Liver (tissue), 9 donors: Measurements from ENCODE around the gene KCNK7. TPM values are rescaled to one million over a fixed set of nuclear protein-coding genes. Genes with fewer than 3 reads are reported as not detected.

ENCODE experiments used
- DNase-seq: peaks from one replicate; pipeline ENCODE4 v3.0.0-alpha.2; 2017; ENCODE audit warnings: low spot score
- H3K27ac ChIP-seq, 2 donors: one replicate each; pipeline ENCODE4 v1.7.0; 2013; ENCODE audit warnings: inconsistent platforms in 2 of 2, low read length in 2 of 2, control low read depth in 1 of 2, low read depth in 1 of 2, mild to moderate bottlenecking in 1 of 2
- H3K27me3 ChIP-seq, 4 donors: one replicate each; pipeline versions ENCODE4 v1.6.1 to v1.7.0; 2013; ENCODE audit warnings: low read length in 3 of 4, inconsistent platforms in 1 of 4, mild to moderate bottlenecking in 1 of 4, moderate library complexity in 1 of 4; ENCODE audit not compliant: control insufficient read depth in 4 of 4, insufficient read depth in 4 of 4
- H3K36me3 ChIP-seq, 4 donors: one replicate each; pipeline versions ENCODE4 v1.6.1 to v1.7.0; 2013; ENCODE audit warnings: low read length in 3 of 4, mild to moderate bottlenecking in 3 of 4, low read depth in 1 of 4, moderate library complexity in 1 of 4; ENCODE audit not compliant: control insufficient read depth in 4 of 4, insufficient read depth in 3 of 4
- H3K4me1 ChIP-seq, 4 donors: one replicate each; pipeline versions ENCODE4 v1.6.1 to v1.7.0; 2013; ENCODE audit warnings: low read length in 3 of 4, mild to moderate bottlenecking in 3 of 4, moderate library complexity in 1 of 4; ENCODE audit not compliant: control insufficient read depth in 4 of 4, insufficient read depth in 4 of 4
- H3K4me3 ChIP-seq, 3 donors: one replicate each; pipeline versions ENCODE4 v1.6.1 to v1.7.0; 2013; ENCODE audit warnings: low read length in 3 of 3, control low read depth in 1 of 3, low read depth in 1 of 3, mild to moderate bottlenecking in 1 of 3
- H3K9ac ChIP-seq, 2 donors: one replicate each; pipeline ENCODE4 v1.7.0; 2013; ENCODE audit warnings: low read length in 2 of 2, mild to moderate bottlenecking in 2 of 2, moderate library complexity in 2 of 2, control low read depth in 1 of 2, low read depth in 1 of 2
- H3K9me3 ChIP-seq, 4 donors: one replicate each; pipeline versions ENCODE4 v1.6.1 to v1.7.0; 2013; ENCODE audit warnings: low read length in 3 of 4; ENCODE audit not compliant: control insufficient read depth in 4 of 4
- EGR1 ChIP-seq, 2 donors: IDR thresholded peaks; 2 replicates each; pipeline ENCODE4 v1.6.1; 2016 to 2018; ENCODE audit warnings: antibody characterized with exemption in 2 of 2, low read depth in 2 of 2
- FOXA1 ChIP-seq: IDR thresholded peaks from 2 replicates; pipeline ENCODE4 v1.6.1; 2016; ENCODE audit warnings: antibody characterized with exemption
- FOXA2 ChIP-seq: IDR thresholded peaks from 2 replicates; pipeline ENCODE4 v1.6.1; 2016; ENCODE audit warnings: antibody characterized with exemption
- HNF4A ChIP-seq, 2 donors: conservative IDR thresholded peaks; 2 replicates each; pipeline ENCODE4 v1.6.1; 2016; ENCODE audit warnings: antibody characterized with exemption in 2 of 2, mild to moderate bottlenecking in 2 of 2
- HNF4G ChIP-seq: IDR thresholded peaks from 2 replicates; pipeline ENCODE4 v1.6.1; 2016; ENCODE audit warnings: antibody characterized with exemption
- NR2F2 ChIP-seq: IDR thresholded peaks from 2 replicates; pipeline ENCODE4 v1.6.1; 2016; ENCODE audit warnings: antibody characterized with exemption
- RAD21 ChIP-seq, 2 donors: IDR thresholded peaks; 2 replicates each; pipeline ENCODE4 v1.6.1; 2016; ENCODE audit warnings: antibody characterized with exemption in 2 of 2, mild to moderate bottlenecking in 2 of 2
- RXRA ChIP-seq, 2 donors: IDR thresholded peaks; 2 replicates each; pipeline ENCODE4 v1.6.1; 2017 to 2018; ENCODE audit warnings: antibody characterized with exemption in 2 of 2, mild to moderate bottlenecking in 1 of 2
- SP1 ChIP-seq: IDR thresholded peaks from 2 replicates; pipeline ENCODE4 v1.6.1; 2018; ENCODE audit warnings: antibody characterized with exemption, mild to moderate bottlenecking
- TAF1 ChIP-seq: conservative IDR thresholded peaks from 2 replicates; pipeline ENCODE4 v1.6.1; 2016; ENCODE audit warnings: antibody characterized with exemption, mild to moderate bottlenecking
- YY1 ChIP-seq: IDR thresholded peaks from 2 replicates; pipeline ENCODE4 v1.6.1; 2016; ENCODE audit warnings: antibody characterized with exemption, mild to moderate bottlenecking
- WGBS: extraction: QIAGEN DNeasy Blood & Tissue Kit; methylation state at CpG from one replicate; pipeline ENCODE4 v1.1.7; 2013; 5-methylcytosine and 5-hydroxymethylcytosine counted together
- polyA plus RNA-seq, 2 donors: library from polyadenylated mRNA; stranded (reverse) in 1 of 2; unstranded in 1 of 2; fragments of 200-250 nt in 1 of 2; fragments of >200 nt in 1 of 2; fragmentation: Nextera tagmentation in 1 of 2; extraction: Ambion mirVana in 1 of 2; gene quantifications; one replicate each; pipeline versions ENCODE4 v1.2.1 to v1.2.3, GENCODE V29; 2013 to 2015
- total RNA-seq, 2 donors: library from RNA; depleted of rRNA; stranded (reverse); fragments of >200 nt; gene quantifications; one replicate each; pipeline ENCODE4 v1.2.3, GENCODE V29; 2014
- TF ChIP-seq, protein P1 (sequence below): IDR thresholded peaks from 2 replicates; pipeline ENCODE4 v1.6.1; 2016; ENCODE audit warnings: antibody characterized with exemption
- TF ChIP-seq, protein P2 (sequence below): IDR thresholded peaks from 2 replicates; pipeline ENCODE4 v1.6.1; 2016; ENCODE audit warnings: antibody characterized with exemption, mild to moderate bottlenecking
- TF ChIP-seq, protein P3 (sequence below): IDR thresholded peaks from 2 replicates; pipeline ENCODE4 v1.6.1; 2016; ENCODE audit warnings: antibody characterized with exemption
- TF ChIP-seq, protein P4 (sequence below): IDR thresholded peaks from 2 replicates; pipeline ENCODE4 v1.6.1; 2016; ENCODE audit warnings: antibody characterized with exemption
- TF ChIP-seq, protein P5 (sequence below): fragments of 150-350 bp; IDR thresholded peaks from 2 replicates; pipeline ENCODE4 v1.5.1; 2017; ENCODE audit warnings: improper control_type of control experiment, low read depth, low read length; ENCODE audit not compliant: missing input control
- donor health status: healthy.
- donor health status: healthy.
- donor health status: healthy.
- donor health status: healthy.
- donor health status: healthy.

The KCNK7 gene
- total and polyA plus RNA-seq, 4 donors, result 0.14 to 0.32 (median 0.24) TPM

DNA sequence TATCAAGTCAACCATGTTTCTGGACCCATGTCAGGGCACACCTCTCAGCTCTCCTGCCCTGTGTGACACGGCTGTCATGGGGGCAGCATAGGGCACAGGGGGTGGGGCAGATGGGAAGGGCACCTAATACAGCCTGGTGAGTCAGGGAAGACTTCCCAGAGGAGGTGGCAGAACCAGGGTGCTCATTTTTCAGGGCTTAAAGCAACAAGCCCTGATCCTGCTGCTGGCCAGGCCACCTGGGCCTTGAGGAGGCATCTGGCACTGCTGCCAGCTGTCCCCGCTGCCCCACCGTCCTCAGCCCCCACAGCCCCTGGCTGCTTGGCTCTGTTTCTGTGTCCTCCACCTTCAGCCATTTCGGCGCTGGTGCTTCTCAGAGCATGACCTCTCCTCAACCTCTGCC is 14.1 kb upstream of the KCNK7 start:
- no peak overlapping the region for H3K27ac ChIP-seq

DNA sequence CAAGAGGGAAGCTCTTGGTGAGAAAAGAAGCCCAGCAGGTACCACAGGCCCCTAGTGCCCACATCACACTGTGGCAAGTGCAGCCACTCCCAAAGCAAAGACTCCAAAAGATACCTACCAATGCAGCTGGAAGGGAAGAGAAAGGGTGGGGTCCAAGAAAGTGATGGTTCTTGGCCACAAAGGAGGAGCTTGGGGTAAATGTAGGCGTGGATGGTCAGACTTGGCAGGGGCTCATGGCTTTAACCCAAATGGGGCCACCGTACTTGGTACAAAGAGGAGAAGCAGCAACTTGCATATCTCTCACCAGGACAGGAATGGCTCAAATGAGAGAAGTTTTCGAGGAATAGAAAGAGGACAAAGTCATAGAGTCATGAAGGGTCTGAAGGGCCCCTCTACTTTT is 13.6 kb upstream of the KCNK7 start:
- Histone ChIP-seq H3K4me1 (peaks cover 10 to 48% (median 35%) of the 10 kb centered on the region in 4 donors), H3K4me3 (no peak overlapping the region), H3K27ac (no peak overlapping the region), H3K36me3 (peaks cover 9 to 37% (median 19%) of the 10 kb centered on the region in 4 donors), H3K9me3 (no peaks in the 10 kb centered on the region), H3K9ac (no peak overlapping the region), H3K27me3 (no peaks in the 10 kb centered on the region)
- no peak for DNase-seq
- 67% methylated on average over 3 of the region's 3 CpGs for WGBS
- TF ChIP-seq, protein P1, sequence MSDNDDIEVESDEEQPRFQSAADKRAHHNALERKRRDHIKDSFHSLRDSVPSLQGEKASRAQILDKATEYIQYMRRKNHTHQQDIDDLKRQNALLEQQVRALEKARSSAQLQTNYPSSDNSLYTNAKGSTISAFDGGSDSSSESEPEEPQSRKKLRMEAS, result no peak
- TF ChIP-seq SP1 (no peak), HNF4A (conservative IDR thresholded peaks at IDR 0.05) (no peak), NR2F2 (no peak), FOXA1 (no peak), RXRA (IDR thresholded peaks at IDR 0.05) (no peak), FOXA2 (no peak), RAD21 (IDR thresholded peaks at IDR 0.05) (no peak), YY1 (no peak), TAF1 (no peak), EGR1 (IDR thresholded peaks at IDR 0.05; ENCODE audit: low read depth in 2 of 2) (no peak), HNF4G (no peak)
- TF ChIP-seq, protein P2, sequence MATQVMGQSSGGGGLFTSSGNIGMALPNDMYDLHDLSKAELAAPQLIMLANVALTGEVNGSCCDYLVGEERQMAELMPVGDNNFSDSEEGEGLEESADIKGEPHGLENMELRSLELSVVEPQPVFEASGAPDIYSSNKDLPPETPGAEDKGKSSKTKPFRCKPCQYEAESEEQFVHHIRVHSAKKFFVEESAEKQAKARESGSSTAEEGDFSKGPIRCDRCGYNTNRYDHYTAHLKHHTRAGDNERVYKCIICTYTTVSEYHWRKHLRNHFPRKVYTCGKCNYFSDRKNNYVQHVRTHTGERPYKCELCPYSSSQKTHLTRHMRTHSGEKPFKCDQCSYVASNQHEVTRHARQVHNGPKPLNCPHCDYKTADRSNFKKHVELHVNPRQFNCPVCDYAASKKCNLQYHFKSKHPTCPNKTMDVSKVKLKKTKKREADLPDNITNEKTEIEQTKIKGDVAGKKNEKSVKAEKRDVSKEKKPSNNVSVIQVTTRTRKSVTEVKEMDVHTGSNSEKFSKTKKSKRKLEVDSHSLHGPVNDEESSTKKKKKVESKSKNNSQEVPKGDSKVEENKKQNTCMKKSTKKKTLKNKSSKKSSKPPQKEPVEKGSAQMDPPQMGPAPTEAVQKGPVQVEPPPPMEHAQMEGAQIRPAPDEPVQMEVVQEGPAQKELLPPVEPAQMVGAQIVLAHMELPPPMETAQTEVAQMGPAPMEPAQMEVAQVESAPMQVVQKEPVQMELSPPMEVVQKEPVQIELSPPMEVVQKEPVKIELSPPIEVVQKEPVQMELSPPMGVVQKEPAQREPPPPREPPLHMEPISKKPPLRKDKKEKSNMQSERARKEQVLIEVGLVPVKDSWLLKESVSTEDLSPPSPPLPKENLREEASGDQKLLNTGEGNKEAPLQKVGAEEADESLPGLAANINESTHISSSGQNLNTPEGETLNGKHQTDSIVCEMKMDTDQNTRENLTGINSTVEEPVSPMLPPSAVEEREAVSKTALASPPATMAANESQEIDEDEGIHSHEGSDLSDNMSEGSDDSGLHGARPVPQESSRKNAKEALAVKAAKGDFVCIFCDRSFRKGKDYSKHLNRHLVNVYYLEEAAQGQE, result no peak
- TF ChIP-seq, protein P3, sequence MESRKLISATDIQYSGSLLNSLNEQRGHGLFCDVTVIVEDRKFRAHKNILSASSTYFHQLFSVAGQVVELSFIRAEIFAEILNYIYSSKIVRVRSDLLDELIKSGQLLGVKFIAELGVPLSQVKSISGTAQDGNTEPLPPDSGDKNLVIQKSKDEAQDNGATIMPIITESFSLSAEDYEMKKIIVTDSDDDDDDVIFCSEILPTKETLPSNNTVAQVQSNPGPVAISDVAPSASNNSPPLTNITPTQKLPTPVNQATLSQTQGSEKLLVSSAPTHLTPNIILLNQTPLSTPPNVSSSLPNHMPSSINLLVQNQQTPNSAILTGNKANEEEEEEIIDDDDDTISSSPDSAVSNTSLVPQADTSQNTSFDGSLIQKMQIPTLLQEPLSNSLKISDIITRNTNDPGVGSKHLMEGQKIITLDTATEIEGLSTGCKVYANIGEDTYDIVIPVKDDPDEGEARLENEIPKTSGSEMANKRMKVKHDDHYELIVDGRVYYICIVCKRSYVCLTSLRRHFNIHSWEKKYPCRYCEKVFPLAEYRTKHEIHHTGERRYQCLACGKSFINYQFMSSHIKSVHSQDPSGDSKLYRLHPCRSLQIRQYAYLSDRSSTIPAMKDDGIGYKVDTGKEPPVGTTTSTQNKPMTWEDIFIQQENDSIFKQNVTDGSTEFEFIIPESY, result no peak
- TF ChIP-seq, protein P4, sequence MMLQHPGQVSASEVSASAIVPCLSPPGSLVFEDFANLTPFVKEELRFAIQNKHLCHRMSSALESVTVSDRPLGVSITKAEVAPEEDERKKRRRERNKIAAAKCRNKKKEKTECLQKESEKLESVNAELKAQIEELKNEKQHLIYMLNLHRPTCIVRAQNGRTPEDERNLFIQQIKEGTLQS, result no peak
- TF ChIP-seq, protein P5, sequence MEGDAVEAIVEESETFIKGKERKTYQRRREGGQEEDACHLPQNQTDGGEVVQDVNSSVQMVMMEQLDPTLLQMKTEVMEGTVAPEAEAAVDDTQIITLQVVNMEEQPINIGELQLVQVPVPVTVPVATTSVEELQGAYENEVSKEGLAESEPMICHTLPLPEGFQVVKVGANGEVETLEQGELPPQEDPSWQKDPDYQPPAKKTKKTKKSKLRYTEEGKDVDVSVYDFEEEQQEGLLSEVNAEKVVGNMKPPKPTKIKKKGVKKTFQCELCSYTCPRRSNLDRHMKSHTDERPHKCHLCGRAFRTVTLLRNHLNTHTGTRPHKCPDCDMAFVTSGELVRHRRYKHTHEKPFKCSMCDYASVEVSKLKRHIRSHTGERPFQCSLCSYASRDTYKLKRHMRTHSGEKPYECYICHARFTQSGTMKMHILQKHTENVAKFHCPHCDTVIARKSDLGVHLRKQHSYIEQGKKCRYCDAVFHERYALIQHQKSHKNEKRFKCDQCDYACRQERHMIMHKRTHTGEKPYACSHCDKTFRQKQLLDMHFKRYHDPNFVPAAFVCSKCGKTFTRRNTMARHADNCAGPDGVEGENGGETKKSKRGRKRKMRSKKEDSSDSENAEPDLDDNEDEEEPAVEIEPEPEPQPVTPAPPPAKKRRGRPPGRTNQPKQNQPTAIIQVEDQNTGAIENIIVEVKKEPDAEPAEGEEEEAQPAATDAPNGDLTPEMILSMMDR, result no peak

More for the DNA sequence above, 14.1 kb upstream of the KCNK7 start:
- DNase-seq, result no peak
- H3K4me3 ChIP-seq, result no peak overlapping the region
- WGBS, result 79% methylated on average over 5 of the region's 5 CpGs
- H3K9ac ChIP-seq, result no peak overlapping the region
- H3K4me1 ChIP-seq, result peaks cover 10 to 52% (median 35%) of the 10 kb centered on the region in 4 donors
- no peaks in the 10 kb centered on the region for H3K27me3 ChIP-seq
- H3K9me3 ChIP-seq, result no peaks in the 10 kb centered on the region
- peaks cover 8 to 33% (median 15%) of the 10 kb centered on the region in 4 donors for H3K36me3 ChIP-seq
- TF ChIP-seq RXRA (IDR thresholded peaks at IDR 0.05) (no peak), RAD21 (IDR thresholded peaks at IDR 0.05) (no peak)
- TF ChIP-seq, protein P2, result no peak
